K562 (cell line): ENCODE results near the gene OR7G1. TPM values are rescaled to one million over a fixed set of nuclear protein-coding genes. Genes with fewer than 3 reads are reported as not detected.
A peak's percentile ranks its signal among the peaks of the same experiment; 100 is the strongest.

Experiments used
- CHD2 ChIP-seq: IDR thresholded peaks from 2 replicates; pipeline ENCODE4 v1.6.1; 2011; ENCODE audit warnings: low read depth, low read length
- EP400 ChIP-seq: fragments of 450-650 bp; IDR thresholded peaks from 2 replicates; pipeline ENCODE4 v1.6.1; 2017; ENCODE audit warnings: antibody characterized with exemption, mild to moderate bottlenecking, moderate library complexity
- GATA2 ChIP-seq: sonication (generic); formaldehyde crosslinking; IDR thresholded peaks from 2 replicates; pipeline ENCODE4 v1.4.0; 2020; ENCODE audit warnings: mild to moderate bottlenecking, missing genetic modification reagents
- GATAD2B ChIP-seq: fragments of 450-650 bp; IDR thresholded peaks from 2 replicates; pipeline ENCODE4 v1.6.1; 2017; ENCODE audit warnings: mild to moderate bottlenecking, borderline replicate concordance
- KDM1A ChIP-seq, 2 experiments: fragments of 450-650 bp; IDR thresholded peaks; 2 replicates each; pipeline ENCODE4 v1.6.1; 2016; ENCODE audit warnings: mild to moderate bottlenecking in 2 of 2
- NONO ChIP-seq, 2 experiments: fragments of 200-400 bp in 1 of 2; fragments of 450-650 bp in 1 of 2; formaldehyde crosslinking in 1 of 2; IDR thresholded peaks; 2 replicates each; pipeline ENCODE4 v1.6.1; 2017; ENCODE audit warnings: low read depth in 2 of 2, mild to moderate bottlenecking in 2 of 2, moderate library complexity in 2 of 2, low read length in 1 of 2
- NRF1 ChIP-seq, 2 experiments: fragments of 450-650 bp; IDR thresholded peaks in 1 of 2; conservative IDR thresholded peaks in 1 of 2; 2 replicates each; pipeline ENCODE4 v1.6.1; 2014; ENCODE audit warnings: mild to moderate bottlenecking in 2 of 2
- PTRF ChIP-seq: fragments of 450-650 bp; IDR thresholded peaks from 2 replicates; pipeline ENCODE4 v1.6.1; 2016; ENCODE audit warnings: mild to moderate bottlenecking, missing genetic modification characterization, missing compliant biosample characterization
- SMARCA4 ChIP-seq: fragments of 450-650 bp; IDR thresholded peaks from 2 replicates; pipeline ENCODE4 v1.6.1; 2016
- TCF7L2 ChIP-seq: fragments of 150-350 bp; IDR thresholded peaks from 2 replicates; pipeline ENCODE4 v1.6.1; 2016; ENCODE audit warnings: low read depth, mild to moderate bottlenecking, low read length, moderate library complexity
- YY1 ChIP-seq, 3 experiments: IDR thresholded peaks; 2 replicates each; pipeline ENCODE4 v1.6.1; 2011; ENCODE audit warnings: low read length in 2 of 3, mild to moderate bottlenecking in 2 of 3, moderate library complexity in 2 of 3, borderline replicate concordance in 1 of 3, control low read depth in 1 of 3, low read depth in 1 of 3; ENCODE audit not compliant: insufficient read depth in 3 of 3, insufficient replicate concordance in 2 of 3, control insufficient read depth in 1 of 3, insufficient read length in 1 of 3; ENCODE audit errors: extremely low read depth in 1 of 3
- ZBTB7A ChIP-seq: IDR thresholded peaks from 2 replicates; pipeline ENCODE4 v1.6.1; 2011; ENCODE audit warnings: low read depth, mild to moderate bottlenecking, low read length, moderate library complexity, borderline replicate concordance; ENCODE audit not compliant: control insufficient read depth
- ZC3H8 ChIP-seq: fragments of 450-650 bp; IDR thresholded peaks from 2 replicates; pipeline ENCODE4 v1.6.1; 2017
- ZNF184 ChIP-seq: sonication (generic); formaldehyde crosslinking; IDR thresholded peaks from 2 replicates; pipeline ENCODE4 v1.5.0; 2020; ENCODE audit warnings: missing genetic modification reagents
- ZNF253 ChIP-seq: fragments of 250-450 bp; sonication (Bioruptor Pico); conservative IDR thresholded peaks from 2 replicates; pipeline ENCODE4 v1.6.1; 2021; ENCODE audit warnings: mild to moderate bottlenecking
- ZNF282 ChIP-seq: sonication (generic); formaldehyde crosslinking; IDR thresholded peaks from 2 replicates; pipeline ENCODE4 v1.8.1; 2023; ENCODE audit warnings: missing genetic modification reagents
- ZNF696 ChIP-seq: fragments of 250-450 bp; sonication (Bioruptor Pico); conservative IDR thresholded peaks from 2 replicates; pipeline ENCODE4 v1.4.0; 2020; ENCODE audit warnings: mild to moderate bottlenecking, moderate library complexity
- polyA plus RNA-seq, 8 experiments: library from polyadenylated mRNA; depleted of rRNA in 4 of 8; stranded (reverse) in 5 of 8; unstranded in 3 of 8; fragments of >200 nt; fragmentation: Nextera tagmentation in 2 of 8; fragmentation: Illumina TruSeq in 1 of 8; extraction: Ambion mirVana in 2 of 8; extraction: Trizol in 1 of 8; gene quantifications; 2 replicates each; pipeline versions ENCODE4 v1.2.1 to v1.2.3, GENCODE V29; 2011 to 2014; ENCODE audit warnings: inconsistent platforms in 1 of 8, missing spikeins in 1 of 8
- total RNA-seq, 7 experiments: library from RNA; depleted of rRNA in 6 of 7; stranded (reverse); fragments of >200 nt in 6 of 7; fragmentation: Illumina TruSeq in 2 of 7; extraction: Trizol in 2 of 7; gene quantifications; 2 replicates each; pipeline versions ENCODE4 v1.2.1 to v1.2.3, GENCODE V29; 2011 to 2021; ENCODE audit warnings: low replicate concordance in 1 of 7
- TF ChIP-seq, protein P1 (sequence below): IDR thresholded peaks from 2 replicates; pipeline ENCODE4 v1.6.1; 2012; ENCODE audit warnings: low read depth, low read length, improper control_type of control experiment, borderline replicate concordance
- TF ChIP-seq, protein P2 (sequence below), 3 experiments: fragments of 200-800 bp in 1 of 3; fragments of 250-450 bp in 1 of 3; fragments of 450-650 bp in 1 of 3; sonication (Bioruptor Pico) in 1 of 3; sonication (Bioruptor generic) in 1 of 3; formaldehyde crosslinking in 1 of 3; IDR thresholded peaks; 2 replicates each; pipeline versions ENCODE4 v1.6.1 to v1.8.0; 2016 to 2022; ENCODE audit warnings: mild to moderate bottlenecking in 2 of 3, missing genetic modification characterization in 2 of 3, missing compliant biosample characterization in 1 of 3, moderate library complexity in 1 of 3
- TF ChIP-seq, protein P3 (sequence below): fragments of 450-650 bp; formaldehyde crosslinking; IDR thresholded peaks from 2 replicates; pipeline ENCODE4 v1.4.0; 2020; ENCODE audit warnings: mild to moderate bottlenecking, moderate library complexity

OR7G1 gene
- total and polyA plus RNA-seq, 9 of the 15 experiments (the other 6 are each of a cell fraction or from before 2014, with no cell fraction given) = not detected

DNA sequence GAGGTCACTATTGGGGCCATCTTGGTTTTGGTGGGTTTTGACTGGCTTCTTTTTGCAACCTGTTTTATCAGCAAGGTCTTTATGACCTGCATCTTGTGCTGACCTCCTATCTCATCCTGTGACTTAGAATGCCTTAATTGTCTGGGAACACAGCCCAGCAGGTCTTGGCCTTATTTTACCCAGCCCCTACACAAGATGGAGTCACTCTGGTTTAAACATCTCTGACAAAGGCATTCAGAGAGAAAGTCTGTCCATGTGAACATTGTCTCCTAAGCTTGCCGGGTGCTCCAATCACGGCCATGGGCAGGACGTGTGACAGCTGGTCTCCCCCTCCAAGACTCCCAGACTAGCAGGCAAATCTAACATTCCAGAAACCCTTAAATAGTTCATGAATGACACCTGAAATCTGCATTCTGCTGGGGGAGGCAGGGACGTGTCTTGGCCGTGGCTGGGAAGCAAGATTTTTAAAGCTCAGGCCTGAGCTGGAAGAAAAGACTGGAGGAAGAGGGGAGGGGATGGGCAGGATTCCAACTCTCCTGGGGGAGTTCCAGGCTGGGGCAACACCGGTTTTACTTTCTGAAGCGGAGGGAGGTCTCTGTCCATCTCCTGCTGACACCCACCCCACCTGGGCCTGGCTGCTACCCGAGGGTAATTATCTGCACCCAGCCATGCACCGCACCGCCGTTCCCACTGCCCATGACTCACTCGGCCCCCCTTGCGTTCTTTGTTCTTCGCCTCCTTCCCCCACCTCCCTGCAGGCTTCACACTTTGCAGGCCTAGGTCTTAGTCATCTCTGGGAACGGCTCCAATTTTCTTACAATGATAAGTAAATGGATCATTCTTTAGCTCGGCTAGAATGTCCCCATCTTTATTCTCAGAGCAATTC is 40.3 kb downstream of the OR7G1 start (continued):
- TF ChIP-seq NONO (IDR thresholded peaks at IDR 0.05; ENCODE audit: low read depth in 2 of 2, low read length in 1 of 2) (no peak), PTRF (peak; percentile 33; the same call in 1 of the 2 replicates), ZNF282 (CRISPR knock-in tag) (no peak), ZNF696 (CRISPR knock-in tag) (no peak), ZBTB7A (peak; percentile 51; the same call in 1 of the 2 replicates), ZC3H8 (no peak), ZNF253 (CRISPR knock-in tag) (no peak), EP400 (peak; percentile 24; the same call in 1 of the 2 replicates), GATA2 (CRISPR knock-in tag) (peak; percentile 12; the same call in 1 of the 2 replicates), TCF7L2 (no peak), SMARCA4 (peak; percentile 99), NRF1 (conservative IDR thresholded peaks at IDR 0.05 in 1 of 2, IDR thresholded peaks at IDR 0.05 in 1 of 2) (peak; percentile 41 to 48; a peak in 3 of 4 replicates), KDM1A (IDR thresholded peaks at IDR 0.05) (peak; percentile 66 to 72), YY1 (IDR thresholded peaks at IDR 0.05; ENCODE audit: borderline replicate concordance in 1 of 3, control insufficient read depth in 1 of 3, extremely low read depth in 1 of 3, insufficient read depth in 3 of 3, insufficient read length in 1 of 3, insufficient replicate concordance in 2 of 3, low read depth in 1 of 3, low read length in 2 of 3) (peak in 1 of 3 experiments; percentile 10), GATAD2B (peak; percentile 76; the same call in 1 of the 2 replicates), CHD2 (no peak), ZNF184 (CRISPR knock-in tag) (no peak)
- TF ChIP-seq, protein P1, sequence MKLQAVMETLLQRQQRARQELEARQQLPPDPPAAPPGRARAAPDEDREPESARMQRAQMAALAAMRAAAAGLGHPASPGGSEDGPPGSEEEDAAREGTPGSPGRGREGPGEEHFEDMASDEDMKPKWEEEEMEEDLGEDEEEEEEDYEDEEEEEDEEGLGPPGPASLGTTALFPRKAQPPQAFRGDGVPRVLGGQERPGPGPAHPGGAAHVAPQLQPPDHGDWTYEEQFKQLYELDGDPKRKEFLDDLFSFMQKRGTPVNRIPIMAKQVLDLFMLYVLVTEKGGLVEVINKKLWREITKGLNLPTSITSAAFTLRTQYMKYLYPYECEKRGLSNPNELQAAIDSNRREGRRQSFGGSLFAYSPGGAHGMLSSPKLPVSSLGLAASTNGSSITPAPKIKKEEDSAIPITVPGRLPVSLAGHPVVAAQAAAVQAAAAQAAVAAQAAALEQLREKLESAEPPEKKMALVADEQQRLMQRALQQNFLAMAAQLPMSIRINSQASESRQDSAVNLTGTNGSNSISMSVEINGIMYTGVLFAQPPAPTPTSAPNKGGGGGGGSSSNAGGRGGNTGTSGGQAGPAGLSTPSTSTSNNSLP = 0 out of 2 replicates have a peak, but pooled peaks have one; percentile 28
- TF ChIP-seq, protein P2, sequence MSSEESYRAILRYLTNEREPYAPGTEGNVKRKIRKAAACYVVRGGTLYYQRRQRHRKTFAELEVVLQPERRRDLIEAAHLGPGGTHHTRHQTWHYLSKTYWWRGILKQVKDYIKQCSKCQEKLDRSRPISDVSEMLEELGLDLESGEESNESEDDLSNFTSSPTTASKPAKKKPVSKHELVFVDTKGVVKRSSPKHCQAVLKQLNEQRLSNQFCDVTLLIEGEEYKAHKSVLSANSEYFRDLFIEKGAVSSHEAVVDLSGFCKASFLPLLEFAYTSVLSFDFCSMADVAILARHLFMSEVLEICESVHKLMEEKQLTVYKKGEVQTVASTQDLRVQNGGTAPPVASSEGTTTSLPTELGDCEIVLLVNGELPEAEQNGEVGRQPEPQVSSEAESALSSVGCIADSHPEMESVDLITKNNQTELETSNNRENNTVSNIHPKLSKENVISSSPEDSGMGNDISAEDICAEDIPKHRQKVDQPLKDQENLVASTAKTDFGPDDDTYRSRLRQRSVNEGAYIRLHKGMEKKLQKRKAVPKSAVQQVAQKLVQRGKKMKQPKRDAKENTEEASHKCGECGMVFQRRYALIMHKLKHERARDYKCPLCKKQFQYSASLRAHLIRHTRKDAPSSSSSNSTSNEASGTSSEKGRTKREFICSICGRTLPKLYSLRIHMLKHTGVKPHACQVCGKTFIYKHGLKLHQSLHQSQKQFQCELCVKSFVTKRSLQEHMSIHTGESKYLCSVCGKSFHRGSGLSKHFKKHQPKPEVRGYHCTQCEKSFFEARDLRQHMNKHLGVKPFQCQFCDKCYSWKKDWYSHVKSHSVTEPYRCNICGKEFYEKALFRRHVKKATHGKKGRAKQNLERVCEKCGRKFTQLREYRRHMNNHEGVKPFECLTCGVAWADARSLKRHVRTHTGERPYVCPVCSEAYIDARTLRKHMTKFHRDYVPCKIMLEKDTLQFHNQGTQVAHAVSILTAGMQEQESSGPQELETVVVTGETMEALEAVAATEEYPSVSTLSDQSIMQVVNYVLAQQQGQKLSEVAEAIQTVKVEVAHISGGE (CRISPR knock-in tag; IDR thresholded peaks at IDR 0.05) = peak in 1 of 3 experiments; percentile 57; a peak in 1 of 6 replicates
- TF ChIP-seq, protein P3, sequence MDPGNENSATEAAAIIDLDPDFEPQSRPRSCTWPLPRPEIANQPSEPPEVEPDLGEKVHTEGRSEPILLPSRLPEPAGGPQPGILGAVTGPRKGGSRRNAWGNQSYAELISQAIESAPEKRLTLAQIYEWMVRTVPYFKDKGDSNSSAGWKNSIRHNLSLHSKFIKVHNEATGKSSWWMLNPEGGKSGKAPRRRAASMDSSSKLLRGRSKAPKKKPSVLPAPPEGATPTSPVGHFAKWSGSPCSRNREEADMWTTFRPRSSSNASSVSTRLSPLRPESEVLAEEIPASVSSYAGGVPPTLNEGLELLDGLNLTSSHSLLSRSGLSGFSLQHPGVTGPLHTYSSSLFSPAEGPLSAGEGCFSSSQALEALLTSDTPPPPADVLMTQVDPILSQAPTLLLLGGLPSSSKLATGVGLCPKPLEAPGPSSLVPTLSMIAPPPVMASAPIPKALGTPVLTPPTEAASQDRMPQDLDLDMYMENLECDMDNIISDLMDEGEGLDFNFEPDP (CRISPR knock-in tag) = no peak
